Stimulated activated CD8-positive, alpha-beta memory T cell treated with anti-CD3 and anti-CD28 coated beads, Interleukin-12 subunit alpha, Interleukin-12 subunit beta, amount 100 ng/mL, for 4 hours (primary cell): ENCODE results near the gene BCAN.

Source experiments
- DNase-seq: peaks from one replicate; pipeline ENCODE4 v3.0.0-alpha.2; 2020; ENCODE audit warnings: low read depth

Gene BCAN

DNA sequence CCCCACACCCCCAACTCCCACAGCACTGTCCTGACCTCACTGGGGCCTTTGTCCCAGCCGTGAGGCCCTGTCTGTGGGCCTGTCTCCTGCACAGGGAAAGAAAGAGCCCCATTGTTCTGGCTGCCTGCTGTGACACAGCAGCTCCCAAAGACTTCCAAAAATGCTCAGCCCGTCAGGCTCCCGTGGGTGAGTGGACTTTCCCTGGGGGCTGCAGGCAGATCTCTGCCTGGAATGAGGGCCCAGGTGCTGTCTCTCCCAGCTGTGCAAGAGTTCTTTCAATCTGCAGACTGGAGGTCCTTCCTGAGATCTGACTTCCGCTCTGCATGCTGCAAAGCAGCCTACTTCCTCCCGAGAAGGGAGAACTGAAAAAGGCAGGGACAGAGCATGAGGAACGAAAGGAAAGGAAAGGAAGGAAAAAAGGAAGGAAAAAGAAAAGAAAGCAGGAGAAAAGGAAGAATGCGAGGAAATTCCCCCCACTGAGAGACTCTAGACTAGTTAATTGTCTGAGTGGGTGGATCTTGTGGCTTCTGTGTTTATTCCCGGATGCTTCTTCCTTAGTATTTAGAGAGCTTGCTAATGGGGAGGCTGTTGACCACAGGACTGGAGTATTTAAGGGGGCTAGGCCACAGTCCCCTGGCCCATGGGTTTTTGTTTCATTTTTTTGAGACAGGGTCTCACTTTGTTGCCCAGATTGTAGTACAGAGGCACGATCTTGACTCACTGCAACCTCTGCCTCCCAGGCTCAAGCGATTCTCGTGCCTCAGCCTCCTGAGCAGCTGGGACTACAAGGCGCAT is 20.3 kb downstream of the BCAN start:
- no peak for DNase-seq

DNA sequence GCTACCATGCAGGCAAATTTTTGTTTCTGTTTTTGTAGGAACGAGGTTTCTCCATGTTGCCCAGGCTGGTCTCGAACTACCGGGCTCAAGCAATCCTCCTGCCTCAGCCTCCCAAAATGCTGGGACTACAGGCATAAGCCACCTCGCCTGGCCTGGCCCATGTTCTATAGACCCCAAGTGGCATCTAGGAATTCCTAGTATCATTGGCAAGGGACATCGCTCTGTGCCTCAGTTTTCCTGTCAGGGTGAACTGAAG is 20.8 kb downstream of the BCAN start:
- no peak for DNase-seq

DNA sequence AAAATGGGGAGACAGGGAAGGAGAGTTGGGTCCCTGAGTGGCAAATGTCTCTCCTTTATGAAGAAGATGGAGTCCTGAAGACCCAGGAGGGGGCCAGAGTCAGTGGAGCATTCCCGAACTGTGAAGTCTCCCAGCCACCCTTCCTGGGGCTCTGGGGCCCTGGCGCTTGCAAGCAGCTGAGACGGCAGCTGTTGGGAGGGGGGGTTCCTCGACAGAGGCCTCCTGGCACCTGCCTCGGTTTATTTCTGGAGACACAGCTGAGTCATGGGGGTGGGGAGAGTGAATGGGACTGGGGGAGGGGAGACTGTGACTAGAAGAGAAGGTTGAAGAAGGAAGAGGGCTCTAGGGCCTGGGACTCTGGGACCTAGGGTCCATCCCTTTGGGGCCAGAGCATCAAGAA is 21.3 kb downstream of the BCAN start:
- DNase-seq, result no peak

DNA sequence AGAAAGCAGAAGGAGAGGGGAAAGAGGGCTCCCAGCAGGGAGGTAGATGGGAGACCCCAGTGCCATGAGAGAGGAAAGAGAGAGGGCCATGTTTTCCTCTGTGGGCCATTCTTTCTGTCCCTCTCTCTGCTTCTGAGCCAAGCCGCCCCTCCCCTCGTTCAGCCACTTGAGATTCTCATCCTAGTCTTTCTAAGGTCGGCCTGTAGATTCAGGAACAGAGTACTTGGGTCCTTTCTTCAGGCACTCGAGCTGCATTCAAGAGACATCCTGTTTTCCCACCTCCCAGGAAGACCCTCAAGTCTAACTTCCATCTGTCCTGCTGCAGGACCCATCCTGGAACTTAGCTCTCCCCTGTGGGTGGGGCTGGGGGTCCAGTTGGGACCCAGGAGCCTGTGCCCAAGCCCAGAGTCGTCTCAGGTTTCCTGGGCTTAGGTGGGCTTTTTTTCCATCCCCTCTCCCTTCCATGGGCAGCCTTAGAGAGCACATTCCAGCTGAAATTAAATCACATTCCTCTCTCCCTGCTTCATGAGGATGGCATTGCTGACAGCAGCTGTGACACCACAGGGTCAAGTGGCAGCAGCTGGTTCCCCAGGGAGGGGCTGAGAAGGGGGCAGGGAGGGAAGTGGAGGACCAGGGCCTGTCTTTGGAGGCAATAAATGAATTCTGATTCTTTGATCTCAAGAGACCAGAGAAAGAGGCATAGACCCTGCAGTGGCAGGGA is 22.3 kb downstream of the BCAN start:
- no peak for DNase-seq

DNA sequence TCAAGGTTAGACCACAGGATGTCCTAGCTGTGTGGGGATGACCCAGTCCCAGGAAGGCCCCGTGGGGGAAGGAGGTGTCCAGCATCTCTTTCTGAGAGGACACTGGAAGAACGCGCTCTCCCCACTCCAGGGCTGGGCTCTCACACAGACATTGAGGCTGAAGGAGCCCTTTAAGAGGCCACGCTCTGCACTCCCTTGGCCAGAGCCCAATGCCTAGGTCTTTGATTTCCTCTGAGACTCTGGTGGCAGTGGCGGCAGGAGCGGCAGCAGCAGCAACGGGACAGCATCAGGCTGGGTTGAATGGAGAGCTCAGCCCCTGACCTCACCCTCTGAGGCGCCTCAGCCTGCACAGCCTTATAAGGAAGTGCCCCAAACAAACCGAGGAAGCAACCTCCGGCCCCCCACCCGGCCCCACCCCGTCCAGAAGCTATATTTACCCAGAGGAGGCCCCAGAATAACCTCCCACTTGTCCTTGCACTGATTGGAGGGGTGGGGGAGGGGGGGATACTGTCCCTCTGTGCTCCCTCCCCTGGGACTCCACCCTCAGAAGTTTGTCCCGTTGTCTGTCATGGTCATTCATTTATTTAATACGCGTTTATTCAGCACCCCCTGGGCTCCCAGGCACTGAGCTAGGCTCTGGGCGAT is 23.0 kb downstream of the BCAN start:
- DNase-seq, result no peak

DNA sequence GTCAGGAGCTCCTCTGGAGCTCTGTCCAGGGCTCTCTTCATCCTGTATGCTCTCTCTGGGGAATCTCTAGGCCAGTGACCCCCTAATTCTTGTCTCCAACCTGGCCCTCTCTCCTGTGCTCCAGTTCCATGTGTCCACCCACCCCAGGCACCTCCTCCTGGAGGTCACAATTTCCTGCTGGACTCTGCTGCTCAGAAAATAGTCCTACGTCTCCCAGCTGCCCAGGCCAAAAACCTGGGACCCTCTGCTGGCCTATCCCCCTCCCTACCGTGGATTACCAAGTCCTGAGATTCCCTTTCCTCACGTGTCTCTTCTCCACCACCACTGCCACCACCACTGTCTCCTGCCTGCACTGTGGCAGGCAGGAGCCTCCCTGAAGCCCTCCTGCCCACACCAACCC is 23.6 kb downstream of the BCAN start:
- DNase-seq, result no peak

DNA sequence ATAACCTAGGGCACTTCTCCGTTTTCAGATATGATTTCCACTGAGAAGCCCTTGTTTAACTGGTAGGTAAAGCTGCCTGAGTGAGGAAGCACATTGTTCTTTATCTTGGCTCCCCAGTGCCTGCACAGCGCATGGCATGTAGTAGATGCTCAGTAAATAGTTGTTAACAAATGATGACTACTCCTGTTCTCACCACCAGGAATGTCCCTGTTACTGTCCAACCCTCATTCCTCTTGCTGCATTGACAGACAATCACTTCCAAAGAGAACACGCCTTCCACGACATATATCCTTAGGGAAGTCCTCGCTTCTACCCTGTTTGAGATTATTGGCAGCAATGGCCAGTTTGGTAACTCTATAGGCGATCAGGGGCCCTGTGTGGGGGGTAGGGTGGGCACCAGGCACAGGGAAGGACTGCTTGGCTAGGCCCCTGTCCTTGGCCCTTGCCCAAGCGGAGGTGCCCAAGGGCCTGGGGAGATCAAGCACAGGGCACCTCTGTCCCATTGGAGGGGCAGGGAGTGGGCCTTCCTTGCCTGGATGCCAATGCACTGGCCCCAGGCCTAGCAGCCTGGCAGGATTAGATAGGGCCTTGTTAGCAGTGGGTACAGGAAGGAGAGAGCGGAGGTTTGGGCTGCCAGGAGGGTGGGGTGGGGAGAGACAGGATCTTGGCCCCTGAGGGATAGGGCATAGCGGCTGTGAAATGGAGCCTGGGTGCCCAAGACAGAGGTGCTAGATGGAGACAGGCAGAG is 25.1 kb downstream of the BCAN start:
- no peak for DNase-seq

DNA sequence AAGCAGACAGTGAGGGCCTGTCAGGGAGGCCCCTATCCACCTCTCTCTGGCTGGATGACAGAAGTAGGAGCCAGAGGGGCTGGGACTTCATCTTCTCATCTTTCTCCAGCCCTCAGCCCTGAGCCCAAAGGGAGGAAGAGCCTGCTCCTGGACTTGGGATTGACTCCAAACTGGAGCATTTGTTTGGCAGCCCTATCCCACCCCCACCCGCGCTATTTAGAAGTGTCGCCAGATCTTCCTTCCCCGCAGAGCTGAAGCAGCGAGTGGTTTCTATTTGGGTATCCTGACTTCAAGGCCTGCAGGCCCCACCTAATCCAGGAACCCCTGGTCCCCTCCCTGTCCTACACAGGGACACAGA is 25.7 kb downstream of the BCAN start:
- DNase-seq, result no peak

DNA sequence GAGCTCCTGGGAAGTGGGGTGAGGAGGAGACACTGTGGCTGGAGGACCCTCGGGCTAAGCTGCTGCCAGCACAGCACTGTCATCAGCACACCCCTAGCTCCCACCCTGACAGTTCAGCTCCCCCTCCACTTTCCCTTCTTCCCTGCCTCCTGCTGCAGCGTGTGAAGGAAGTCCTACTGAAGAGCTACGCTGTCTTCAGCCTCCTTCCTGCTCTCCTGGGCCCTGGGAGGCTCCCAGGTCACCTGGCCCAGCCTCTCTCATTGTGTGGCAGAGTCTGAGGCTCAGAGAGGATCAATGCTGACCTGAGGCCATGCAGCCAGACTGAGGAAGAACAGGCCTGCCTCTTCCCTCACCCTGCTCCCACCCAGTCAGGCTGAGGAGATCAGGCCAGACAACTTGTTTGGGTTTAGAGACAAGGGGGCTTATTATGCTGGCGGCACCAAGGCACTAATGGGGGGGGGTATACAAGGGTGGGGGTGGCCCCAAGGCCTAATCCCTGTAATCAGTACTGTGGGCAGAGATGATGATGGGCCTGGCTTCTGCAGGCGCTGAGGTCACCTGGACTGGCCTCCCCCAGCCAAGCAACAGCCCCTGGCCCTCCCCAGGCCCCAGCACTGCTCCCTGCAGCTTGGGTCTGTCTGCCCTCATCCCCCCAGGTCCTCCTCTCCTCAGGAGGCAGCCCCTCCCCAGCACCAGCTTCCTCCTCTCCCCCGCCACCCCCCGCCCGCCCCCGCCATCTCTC is 26.2 kb downstream of the BCAN start:
- no peak for DNase-seq

DNA sequence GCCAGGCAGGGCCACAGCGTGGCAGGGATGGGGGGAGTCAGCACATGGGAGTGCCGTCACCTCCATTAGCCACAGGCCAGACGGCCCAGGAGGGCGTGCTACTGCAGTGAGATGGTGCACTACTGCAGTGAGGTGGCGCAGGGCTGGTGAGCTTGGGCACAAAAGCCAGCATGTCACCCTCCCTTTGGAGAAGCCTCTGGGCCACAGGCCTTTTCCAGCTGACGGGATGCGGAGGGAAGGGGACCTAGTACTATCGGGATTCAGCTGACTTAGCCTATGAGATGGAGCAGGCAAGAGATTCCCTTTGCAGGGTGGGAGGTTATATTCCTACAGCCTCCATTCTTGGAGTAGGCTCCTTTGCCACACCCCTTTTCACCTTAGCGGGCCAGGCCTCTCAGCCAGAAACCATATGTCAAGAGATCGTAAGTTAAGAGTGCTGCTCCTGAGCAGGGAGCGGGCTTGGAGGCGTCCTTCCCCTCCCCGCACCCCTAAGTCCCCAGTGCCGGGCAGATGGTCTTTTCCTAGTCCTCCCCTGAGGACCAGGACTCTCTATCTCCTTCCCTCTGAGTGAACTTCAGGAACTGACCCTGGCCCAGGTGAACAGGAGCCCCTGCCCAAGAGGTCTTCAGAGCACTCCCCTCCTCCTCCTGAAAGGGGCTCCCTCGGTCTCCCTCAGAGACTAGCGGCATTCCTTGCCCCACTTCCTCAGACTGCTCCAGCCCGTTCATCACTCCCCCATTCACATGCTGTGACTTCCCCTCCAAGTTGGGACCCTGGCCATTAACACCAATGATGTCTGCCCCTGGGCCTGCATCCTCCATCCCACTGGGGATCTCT is 27.1 kb downstream of the BCAN start:
- DNase-seq, result no peak

DNA sequence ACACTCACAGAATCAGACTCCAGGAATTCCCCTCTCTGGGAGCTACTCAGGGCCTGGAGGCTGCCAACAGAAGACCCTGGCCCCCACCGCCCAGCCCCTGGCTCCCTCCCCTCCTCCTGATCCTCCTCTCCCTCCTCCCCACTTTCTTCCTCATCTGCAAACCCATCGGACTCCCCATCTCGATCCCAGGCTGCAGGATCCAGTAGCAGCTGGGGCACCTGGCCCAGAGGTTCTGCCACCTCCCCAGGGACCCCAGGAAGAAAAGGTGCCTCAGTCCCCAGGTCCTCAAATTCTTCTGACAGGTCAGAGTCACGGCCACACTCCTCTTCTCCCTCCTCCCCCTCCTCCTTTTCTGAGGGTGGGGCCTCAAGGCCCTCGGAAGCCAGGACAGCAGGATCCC is 27.9 kb downstream of the BCAN start:
- DNase-seq, result no peak

DNA sequence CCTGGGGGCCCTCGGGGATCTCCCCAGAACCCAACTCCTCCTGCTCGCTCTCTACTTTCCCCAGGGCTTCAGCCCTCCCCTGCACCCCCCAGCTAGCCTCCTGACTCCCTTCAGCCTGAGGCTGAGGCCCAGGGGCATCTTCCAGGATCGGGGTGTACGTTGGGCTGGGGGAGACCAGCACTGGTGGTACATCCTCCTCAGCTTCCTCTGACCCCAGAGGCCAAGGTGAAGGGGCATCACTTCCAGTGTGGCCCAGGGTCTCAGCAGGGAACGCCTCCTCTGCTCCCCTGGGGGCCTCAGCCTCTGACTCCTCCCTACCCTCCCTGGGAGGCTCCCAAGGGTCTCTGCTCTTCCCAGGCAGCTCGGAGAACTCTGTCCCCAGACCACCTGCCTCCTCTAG is 28.4 kb downstream of the BCAN start:
- DNase-seq, result no peak

DNA sequence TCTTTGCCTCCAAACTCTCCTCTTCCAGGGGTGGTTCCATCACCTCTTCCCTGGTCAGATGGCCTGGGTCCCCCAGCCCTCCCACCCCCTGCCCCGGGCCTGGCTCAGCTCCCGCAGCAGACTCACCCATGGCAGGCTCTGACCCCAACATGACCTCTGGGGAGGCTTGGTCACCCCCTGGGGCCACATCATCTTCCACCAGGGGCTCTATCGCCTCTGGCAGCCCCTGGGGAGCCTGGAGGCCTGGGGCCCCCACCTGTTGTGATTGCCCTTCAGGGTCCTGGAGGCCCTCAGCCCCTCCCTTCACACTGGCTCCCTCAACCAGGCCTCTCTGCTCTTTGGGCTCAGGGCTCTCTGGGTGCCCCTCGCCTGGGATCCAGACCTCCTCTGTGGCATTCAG is 28.9 kb downstream of the BCAN start:
- no peak for DNase-seq

DNA sequence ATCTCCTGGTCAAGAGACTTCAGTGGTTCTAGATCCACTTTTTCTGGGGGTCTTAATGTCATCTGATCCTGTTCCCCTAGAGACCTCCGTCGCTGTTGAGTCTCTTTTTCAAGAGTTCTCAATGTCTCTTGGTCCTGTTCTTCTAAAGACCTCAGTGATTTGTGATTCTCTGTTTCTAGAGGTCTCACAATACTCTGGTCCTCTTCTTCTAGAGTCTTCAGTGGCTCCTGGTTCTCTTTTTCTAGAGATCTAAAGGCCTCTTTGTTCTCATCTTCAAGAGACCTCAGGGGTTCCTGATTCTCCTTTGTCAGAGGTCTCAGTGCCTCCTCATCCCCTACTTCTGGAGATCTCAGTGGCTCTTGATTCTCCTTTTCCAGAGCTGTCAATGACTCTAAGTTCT is 29.9 kb downstream of the BCAN start:
- DNase-seq, result no peak

DNA sequence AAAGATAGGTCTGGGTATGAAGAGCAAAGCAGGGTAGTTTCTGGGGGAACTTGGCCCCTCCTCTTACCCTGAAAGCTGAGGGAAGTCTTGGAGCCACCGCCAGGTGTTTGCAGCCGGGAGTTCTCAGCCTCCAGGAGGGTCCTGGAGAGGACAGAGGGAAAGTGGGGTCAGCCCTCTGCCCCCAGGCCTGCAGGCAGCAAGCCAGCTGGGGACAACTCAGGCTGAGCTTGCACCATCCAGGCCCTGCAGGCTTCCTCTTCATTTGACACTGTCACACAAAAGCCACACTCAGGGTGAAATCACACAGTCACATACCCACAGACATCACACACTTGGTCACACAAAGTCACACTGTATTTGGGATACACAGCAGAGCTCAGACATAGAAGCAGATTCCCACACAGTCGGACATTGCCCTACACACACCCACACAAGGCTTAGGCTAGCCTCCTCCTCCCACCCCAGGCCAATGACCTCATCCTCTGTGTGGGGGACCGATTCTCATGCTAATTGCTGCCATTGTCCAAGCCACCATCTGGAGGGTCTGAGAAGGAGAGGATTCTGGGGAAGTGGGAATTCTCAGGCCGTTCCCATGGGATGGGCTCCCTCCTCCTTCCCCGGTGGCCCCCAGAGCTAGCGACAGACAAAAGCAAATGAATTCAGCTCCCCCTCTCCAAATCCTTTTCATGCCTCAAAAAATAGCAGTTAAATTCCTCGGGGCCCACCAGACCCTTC is 31.6 kb downstream of the BCAN start:
- no peak for DNase-seq

DNA sequence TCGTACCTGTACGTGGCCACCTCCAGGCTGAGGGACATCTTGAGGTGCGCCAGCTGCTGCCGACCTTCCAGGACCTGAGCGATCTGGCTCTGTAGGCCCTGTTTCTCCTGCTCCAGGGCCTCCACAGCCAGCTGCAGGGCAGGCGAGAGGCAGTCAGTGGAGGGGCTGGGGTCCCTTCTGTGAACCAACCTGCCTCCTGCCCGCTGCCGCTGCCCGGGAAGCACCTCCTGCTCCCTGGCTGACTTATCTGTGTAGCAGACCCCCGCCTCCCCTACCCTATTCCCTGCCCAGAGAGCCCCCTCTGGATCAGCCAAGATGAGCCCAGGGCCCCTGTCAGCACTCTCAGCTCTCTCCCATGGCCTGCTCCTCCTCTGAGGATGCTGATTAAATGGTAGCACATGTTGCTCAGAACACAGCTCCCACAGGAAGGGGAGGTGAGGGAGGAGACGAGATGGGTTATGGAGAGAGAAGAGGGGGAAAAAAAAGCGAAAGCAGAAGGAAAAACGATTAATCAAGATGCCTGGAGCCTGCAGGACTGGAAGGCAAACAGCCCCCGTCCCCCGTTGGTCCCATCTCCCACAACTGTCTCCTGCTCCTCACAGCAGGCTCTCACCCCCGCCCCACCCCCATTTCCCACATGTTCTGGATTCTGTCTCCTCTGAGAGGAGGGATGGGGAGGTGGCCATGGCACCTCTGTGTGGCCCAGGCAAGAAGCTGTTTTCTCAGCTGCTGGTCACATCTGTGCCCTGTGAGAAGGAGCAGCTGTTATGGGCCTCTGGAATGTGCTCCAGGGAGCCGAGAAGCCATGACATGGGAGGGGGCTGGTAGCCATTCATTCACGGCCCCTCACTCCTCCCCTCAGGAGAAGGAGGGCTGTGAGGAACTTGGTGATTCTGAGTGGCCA is 33.5 kb downstream of the BCAN start:
- DNase-seq, result no peak

DNA sequence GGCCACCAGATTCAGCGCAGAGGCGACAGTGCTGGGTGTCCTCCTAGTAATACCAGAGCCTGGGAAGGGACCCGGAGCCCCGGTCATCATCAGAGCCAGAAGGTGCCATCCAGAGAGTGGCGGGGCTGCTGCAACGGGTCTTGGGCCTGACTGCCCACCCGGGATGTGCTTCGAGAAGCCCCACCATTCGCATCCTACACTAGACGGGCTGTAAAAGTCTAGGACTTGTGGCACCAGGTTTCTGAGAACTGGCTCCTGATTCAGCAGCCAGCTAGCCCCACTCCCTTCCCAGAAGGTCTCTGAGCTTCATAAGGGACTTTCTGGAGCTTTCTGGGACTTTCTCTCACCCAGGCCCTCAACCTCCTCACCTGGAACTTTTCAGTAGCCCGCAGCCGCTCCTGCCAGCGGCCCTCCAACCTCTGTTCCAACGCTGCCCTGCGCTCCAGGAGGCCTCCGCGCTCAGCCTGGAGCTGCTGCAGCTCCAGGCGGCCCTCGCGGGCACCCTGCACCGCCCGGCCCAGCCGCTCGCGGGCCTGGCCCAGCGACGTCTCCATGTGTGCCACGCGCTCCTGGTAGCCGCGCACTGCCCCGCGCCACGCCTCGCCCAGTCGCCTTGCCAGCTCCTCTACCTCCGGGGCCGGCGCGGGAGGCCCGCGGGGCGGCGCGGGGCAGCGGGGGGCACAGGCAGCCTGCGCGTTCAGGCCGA is 34.4 kb downstream of the BCAN start:
- DNase-seq, result no peak

DNA sequence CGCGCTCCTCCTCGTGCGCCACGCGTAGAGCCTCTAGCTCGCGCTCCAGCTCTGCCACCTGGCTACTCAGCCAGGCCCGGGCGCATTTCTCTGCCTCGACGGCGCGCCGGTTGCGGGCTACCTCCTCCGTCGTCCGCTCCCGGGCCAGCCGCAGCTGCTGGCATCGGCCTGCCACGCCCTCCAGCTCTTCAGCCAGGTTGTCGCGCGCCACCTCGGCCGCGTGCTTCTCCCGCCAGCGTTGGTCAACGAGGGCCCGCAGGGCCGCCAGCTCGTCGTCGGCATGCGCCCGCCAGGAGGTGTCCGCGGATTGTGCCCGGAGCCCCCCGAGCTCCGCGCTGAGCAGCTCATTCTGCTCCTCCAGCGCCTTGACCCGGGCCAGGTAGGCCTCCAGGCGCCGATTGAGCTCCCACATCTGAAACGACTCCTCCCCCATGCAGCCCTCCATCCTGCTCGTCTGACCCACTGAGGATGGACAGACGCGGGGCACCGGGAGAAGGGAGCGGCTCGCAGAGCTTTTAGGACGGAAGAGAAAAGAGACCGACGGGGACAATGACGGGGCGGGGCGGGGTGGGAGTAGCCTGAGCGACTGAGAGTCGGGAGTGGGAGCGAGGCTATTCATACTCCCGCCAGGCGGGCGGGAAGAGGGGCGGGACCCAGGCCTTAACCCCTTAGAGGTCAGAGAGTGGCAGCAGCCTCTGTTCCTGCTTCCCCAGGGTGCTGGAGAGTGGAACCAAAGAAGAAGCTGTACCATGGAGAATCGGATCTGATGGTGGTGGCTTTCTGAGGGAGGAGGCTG is 35.1 kb downstream of the BCAN start, which contains the start of gene NES:
Gene NES (minus strand): TSS at position 588 of the 796 bp plus-strand sequence. CDS start 143 bp downstream, at position 445.
- no peak for DNase-seq
